ENCODE results near the gene ATXN7L3.
"Not testable (repeated sequence)": the region's sequence is repeated elsewhere in the genome, so short reads cannot be mapped to it uniquely, and the experiment has no call there.

Gene ATXN7L3, protein sequence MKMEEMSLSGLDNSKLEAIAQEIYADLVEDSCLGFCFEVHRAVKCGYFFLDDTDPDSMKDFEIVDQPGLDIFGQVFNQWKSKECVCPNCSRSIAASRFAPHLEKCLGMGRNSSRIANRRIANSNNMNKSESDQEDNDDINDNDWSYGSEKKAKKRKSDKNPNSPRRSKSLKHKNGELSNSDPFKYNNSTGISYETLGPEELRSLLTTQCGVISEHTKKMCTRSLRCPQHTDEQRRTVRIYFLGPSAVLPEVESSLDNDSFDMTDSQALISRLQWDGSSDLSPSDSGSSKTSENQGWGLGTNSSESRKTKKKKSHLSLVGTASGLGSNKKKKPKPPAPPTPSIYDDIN
- total RNA-seq: 122 to 153 (median 138) reads per million in 4 experiments

DNA sequence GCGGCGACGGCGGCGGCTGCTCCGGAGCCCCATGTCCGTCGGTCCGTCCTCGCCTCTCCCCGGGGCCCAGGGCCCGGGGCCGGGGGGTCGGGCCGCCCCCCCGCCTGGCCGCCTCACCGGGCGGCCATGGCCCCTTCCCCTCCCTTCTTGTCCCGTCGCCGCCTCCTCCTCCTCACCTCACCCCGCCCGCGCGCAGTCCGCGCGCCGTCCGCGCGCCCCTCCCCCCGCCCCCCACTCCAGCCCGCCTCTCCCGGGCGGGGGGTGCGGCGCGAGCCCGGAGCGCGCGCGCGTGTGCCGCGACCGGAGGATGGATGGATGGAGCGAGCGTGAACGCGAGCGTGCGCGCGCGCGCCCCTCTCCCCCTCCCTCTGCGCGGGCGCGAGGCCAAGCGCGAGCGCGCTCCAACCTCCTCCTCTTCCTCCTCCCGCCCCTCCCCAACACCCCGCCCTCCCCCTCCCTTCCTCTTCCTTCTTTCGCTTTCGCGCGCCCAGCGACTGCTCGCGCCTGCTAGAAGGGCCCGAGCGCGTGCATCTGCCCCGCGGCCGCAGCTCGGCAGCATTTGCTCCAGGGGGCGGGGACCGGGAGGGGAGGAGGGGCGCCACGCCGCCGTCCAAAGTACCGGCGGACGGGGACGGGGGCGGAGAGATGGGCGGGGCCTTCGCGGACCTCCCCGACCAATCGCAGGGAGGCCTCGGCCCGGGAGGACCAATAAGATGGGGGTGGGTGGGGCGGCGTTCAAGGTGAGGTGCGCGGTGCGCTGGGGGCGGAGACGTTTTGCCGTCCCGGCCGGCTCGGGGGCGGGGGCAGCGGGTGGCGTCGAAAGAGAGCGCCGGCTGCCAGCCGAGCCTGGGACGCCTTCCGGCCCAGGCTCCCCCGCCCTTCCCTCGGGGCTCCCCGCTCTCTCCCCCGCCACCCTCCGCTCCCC lies at the start of gene ATXN7L3:
ATXN7L3 (minus strand) TSS at position 332 of the 925 bp plus-strand sequence. CDS start 1,814 bp downstream, outside the sequence.
- peak; percentile 99 for DNase-seq

DNA sequence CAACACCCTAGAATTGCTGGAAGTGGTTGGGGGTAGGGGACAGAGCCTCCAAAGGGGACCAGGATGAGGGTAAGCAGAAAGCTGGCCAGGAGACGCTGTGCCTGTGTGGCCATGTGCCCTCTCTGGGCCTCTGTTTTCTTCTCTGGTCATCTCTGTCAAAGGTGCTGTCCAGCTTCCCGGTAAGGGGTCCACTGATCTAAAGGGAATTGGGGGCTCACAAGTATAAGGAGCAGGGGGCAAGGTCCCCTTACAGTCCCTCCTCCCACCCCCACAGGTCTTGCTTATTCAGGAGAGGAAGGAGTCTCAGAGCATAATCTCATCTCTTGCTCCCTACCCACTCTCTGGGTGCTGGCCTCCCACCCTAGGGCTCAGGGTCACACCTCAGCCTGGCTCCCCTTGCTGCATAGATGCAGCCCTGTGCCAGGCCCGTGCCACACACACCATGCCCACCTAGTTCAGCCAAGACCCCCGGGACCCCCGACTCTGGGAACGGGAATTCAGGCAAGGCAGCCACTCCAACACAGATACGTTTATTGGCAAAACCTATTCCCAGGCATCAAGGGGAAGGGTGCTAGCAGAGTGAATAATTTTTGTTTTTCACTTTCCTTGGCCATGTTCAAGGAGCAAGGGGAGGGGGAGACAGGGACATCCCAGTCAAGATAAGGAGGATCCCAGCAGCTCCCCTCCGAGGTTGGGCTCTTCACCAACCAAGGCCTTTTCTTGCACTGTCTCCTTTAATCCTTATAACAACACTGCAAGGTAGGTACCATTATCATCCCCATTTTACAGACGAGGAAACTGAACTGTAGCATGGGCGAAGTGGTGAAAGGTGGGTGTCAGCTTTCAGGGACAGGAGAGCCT lies 48.4 kb upstream of the ATXN7L3 start:
- DNase-seq: no peak

DNA sequence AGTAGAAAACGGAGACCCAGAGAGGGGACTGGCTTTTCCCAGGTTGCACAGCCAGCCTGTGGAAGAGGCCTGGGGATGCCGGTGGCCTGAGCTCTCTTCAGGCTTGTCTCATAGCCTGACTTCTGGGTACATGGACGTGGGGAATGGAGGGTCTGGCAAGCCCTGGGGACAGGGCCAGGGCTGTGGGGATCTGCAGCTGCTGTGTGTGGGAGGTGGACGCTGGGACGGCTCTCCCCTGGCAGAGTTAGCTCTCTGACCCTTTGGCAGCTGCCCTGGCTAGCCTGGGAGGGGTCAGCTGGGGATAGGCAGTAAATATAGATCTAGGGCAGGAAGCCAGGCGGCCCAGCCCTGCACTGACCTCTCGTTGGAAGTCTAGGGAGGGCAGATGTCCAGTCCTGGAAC lies 47.8 kb upstream of the ATXN7L3 start:
- DNase-seq: no peak

DNA sequence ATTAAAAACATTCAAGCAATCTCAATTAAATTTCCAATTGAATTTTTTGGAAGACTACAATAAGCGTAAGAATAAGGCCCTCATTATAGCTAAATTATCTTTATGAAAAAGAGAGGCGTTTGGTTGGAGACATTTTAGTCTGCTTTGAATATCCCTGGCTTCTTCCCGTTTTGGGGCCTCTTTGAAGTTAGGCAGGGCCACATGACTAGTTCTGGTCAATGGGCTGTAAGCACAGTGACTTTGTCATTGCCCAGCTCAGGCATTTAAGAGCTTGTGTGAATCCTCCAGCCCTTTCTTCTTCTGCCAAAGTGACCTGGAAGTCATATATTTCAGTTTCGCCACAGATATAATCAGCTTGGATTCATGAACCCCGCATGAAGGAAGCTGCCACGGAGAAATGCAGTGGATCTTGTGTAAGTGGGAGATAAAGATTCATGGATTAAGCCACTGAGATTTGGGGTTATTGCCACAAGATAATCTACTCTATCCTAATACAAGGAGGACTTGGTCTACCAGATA lies 41.5 kb upstream of the ATXN7L3 start:
- DNase-seq: no peak

DNA sequence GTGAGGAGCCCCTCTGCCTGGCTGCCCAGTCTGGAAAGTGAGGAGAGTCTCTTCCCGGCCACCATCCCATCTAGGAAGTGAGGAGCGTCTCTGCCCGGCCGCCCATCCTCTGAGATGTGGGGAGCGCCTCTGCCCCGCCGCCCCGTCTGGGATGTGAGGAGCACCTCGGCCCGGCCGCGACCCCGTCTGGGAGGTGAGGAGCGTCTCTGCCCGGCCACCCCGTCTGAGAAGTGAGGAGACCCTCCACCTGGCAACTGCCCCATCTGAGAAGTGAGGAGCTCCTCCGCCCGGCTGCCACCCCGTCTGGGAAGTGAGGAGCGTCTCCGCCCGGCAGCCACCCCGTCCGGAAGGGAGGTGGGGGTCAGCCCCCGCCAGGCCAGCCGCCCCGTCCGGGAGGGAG lies 38.2 kb upstream of the ATXN7L3 start:
- not testable (repeated sequence) for DNase-seq

DNA sequence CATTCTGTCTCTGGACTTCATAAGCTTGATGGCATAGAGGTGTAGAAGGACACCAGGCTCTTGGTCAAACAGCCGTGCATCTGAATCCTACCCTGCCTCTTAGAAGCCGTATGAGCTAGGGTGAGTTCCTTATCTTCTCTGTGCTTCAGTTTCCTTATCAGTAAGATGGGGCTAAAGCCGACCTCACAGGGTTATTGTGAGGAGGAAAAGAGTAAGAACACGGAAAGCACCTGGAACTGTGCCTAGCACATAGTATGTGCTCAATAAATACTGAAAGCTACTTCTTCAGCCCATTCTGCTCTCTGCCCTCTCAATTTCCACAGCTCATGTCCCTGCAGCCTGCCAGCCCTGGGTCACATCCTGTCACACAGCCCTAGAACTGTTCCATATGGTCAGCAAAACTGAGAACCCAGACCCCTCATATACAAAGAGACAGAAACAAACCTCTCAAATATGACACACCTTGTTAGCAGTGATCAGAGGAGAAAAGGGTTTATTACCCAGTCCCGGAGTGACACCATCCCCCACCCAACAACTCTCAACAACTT lies 36.8 kb upstream of the ATXN7L3 start:
- no peak for DNase-seq

DNA sequence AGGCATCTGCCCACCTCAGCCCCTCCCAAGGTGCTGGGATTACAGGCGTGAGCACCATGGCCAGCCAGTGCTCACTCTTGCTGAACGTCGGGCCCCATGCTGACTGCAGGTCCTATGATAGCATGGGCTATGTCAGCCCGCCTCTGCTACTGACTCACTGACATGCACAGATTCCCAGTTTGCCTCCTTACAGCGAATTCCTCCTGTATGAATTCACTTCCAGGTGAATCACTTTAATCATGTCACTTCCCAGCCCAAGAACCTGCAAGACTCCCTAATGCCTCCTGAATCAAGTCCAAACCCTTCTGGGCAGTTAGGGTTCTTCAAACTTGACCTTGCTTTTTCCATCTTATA lies 35.9 kb upstream of the ATXN7L3 start:
- no peak for DNase-seq

DNA sequence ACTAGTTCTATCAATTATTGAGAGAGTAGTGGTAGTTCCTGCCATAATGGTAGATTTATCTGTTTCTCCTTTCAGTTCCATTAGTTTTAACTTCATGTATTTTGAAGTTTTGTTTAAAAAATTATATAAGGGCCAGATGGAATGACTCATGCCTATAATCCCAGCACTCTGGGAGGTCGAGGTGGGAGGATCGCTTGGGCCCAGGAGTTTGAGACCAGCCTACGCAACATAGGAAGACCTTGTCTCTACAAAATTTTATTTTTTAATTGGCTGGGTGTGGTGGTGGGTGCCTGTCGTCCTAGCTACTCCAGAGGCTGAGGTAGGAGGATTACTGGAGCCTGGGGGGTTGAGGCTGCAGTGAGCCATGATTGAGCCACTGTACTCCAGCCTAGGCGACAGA lies 33.9 kb upstream of the ATXN7L3 start:
- no peak for DNase-seq

DNA sequence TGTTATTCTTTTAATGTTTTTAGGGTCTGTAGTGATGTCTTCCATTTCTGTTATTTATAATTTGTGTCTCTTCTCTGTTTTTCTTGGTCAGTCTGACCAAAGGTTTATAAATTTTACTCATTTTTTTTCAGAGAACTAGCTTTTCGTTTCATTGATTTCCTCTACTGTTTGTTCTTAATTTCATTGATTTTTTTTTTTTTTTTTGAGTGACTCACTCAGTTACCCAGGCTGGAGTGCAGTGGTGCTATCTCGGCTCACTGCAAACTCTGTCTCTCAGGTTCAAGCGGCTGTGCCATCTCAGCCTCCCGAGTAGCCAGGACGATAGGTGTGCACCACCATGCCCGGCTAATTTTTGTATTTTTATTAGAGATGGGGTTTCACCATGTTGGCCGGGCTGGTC lies 32.4 kb upstream of the ATXN7L3 start:
- no peak for DNase-seq

DNA sequence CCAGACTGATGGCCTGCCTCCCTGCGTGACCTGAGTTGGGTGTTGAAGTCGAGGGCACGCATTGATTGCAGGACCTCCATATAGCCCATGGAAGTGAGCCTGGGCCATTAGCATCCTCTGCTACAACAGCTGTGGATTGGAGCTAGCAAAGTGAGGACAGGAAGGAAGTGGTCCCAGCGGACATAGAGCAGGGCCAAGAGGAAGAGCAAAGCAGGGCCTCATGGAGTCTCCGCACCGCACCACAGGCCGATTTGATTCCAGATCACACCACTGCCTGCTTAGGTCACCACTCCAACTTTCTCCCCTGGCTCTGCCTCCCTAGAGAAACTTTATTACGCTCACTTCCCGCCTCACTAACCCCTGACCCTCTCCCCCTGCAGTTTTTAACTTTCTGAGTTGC lies 30.5 kb upstream of the ATXN7L3 start:
- DNase-seq: no peak

DNA sequence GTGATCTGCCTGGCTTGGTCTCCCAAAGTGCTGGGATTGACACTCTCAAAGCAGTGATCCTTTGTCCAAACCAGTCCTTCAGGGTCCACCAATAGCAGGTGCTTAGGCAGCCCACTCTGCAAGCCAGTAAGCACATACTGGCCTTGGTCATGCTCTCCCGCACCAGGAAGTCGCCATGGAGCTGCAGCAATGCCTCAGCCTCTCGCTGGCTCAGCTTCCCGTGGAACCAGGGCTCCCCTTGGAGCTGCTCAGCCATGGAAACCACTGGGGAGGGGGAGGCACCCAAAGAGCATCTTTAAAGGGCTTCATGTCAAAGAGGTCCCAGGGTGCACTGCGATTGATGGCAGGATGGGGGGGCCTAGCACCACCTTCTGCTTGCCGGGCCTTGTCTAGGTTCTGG lies 29.4 kb upstream of the ATXN7L3 start:
- no peak for DNase-seq

DNA sequence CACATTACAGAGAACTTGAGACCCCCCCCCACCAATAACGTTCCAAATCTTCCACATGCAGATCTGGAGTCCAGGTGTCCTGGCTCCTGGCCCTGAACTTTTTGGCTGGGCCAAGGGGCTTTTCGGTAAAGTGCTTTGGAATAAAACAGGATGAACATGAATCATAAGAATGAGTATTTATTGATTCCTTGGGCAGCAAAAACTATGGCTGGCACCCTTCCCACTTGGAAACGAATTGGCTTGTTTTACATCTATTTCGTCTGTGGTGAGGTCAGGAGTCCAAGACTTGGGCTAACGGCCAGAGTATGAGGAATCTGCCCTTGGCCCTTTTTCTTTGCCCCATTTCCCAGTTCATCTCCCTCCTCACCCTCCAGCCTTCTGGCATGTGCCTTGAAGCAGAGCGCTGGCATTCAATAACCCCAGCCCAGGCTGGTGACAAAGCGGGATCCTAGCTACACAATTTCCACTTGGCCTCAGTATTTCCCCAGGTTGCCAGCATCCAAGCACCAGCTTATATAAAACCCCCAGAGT lies 23.9 kb upstream of the ATXN7L3 start:
- no peak for DNase-seq

DNA sequence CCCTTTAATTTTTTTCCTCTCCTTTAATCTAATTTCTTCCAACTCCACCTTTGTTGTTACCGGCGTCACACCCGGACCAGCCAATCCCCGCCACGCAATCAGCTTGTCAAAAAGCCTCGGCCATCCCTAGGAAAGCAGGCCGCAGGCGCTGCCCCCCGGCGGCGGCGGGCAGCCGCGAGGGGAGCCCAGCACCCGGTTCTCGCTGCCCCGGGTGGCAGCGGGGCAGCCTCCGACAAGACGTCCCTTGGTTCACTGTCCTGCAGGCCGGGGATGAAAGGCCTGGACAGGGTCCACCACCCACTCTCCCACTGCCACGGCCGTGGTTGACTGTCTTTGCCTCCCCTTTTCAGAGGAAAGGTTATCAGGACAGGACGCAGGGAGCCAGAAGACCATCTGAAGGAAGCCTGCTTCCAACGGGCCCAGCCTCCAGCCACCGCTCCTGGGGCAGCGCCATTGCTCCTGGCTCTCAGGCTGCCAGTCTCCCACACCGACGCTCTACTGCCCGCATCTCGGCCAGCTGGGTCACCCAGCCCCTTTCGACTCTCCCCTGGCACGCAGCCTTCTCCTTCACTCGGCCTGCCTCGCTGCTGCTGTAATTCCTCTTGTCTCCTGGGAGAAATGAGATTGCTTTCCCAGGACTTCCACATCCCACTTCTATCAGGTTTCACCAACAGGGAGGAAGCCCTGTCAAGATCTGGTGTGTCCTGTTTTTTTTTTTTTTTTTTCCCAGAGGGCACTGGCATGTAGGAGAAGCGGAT lies 22.6 kb upstream of the ATXN7L3 start:
- DNase-seq: peak; percentile 44

DNA sequence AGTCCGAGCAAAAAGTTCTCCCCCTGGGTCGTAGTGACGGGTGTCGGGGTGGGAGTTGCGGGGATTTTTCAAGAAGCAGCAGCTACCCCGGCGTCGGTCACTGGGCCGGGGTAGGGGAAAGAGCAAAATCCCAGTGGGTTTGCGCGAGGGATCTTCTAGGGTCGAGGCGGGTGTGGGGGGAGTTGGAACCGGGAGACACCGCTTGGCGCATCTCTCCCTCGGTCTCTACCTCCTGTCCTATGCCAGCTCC lies 22.1 kb upstream of the ATXN7L3 start:
- no peak for DNase-seq

DNA sequence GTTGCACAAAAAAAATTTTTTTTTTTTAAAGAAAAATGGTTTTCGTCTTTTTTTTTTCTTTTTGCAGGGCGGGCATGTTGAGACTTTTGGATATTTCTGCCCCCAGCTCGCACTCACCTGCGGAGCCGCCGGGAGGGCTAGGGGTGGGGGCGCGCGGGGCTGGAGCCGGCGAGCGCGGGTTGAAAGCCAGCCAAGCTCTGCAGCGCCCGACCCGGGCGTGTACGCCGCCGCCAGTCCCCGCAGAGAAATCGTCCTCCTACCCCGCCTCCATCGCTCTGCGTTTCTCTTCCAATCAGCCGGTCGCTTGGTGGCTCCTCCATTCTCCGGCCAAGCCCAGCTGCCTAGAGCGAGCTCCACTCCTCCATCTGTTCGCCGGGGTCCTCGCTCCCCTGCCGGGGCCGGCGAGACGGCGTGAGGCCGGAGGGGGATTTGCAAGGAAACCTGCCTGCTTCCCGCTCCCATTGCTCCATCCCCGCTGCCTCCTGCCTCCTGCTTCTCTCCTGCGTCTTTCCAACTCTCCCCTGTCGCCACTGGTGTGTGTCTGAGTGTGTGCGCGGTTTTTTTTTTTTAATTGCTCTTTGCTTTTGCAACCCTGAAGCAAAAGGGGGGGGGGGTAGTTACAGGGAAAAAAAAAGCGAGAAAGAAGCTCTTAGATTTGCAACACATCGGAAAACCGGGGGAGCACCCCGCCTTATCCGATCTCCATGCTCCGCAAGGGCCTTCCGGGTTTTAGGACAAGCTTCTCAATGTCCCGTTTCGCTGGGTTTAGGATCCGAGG lies 21.6 kb upstream of the ATXN7L3 start:
- DNase-seq: peak; percentile 44

DNA sequence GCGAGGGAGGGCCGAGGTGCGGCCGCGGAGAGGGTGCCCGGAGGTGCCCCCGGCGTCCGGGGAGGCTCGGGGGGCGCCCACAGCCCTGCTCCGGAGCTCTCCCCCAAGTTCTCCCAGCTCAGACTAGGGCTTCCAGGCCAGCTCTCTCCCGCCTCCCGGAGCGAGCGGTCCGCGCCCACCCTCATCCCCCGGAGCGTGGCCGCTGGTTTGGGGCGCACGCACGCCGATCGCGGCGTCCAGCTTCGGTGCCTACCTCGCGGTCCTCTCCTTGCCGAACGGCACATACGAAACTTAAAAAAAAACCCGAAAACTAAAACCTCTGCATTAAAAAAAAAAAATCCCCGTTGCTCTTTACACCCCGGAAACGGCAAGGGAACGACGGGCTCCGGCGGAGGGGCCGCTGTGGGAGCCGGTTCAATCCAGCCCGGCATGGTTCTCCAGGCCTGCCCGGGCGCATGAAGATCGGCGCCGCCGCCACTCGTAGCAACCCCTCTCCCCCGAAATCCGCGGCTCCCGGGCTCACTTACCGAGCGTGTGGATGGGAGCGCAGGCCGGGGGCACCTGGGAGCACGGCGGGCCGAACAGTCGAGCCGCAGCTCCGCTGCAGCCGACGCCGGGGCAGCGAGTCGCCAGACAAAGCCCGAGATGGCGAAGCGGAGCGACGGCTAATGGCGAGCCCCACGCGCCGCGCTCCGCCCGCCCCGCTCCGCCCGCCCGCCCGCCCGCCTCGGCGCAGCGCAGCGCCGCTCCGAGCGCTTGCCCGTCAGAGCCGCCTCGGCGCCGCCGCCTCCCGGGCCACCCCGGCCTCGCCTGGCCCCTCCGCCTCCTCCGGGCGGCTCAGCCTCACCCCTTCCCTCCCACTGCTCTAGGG lies 20.8 kb upstream of the ATXN7L3 start:
- DNase-seq: peak; percentile 43

DNA sequence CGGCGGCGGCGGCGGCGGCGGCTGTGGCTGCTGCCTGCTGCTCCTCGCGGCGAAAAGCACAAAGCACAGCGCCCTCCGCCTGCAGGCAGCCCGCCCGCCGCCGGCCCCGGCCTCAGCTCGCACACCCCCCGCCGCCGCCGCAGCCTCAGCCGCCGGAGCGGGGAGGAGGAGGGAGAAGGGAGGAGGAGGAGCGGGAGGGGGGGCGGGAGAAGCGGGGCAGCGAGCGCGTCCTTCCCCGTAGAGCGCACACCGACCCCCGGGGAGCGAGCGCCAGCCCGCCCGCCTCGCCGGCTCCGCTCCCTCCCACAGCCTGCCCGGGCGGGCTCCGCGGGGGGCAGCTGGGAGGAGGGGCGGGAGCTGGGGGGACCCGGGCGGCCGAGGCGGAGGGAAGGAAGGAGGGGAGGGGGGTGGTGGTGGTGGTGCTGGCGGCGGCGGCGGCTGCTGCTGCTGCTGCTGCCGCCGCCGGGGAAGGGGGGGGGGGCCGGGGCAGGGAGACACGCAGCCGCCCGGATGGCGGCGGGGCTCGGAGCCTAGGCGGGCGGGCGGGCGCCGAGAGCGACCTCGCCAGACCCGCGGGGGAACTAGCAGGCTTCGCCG lies 20.0 kb upstream of the ATXN7L3 start, which contains the start of gene UBTF:
UBTF (minus strand) TSS at position 60 of the 597 bp plus-strand sequence. CDS start 1,446 bp downstream, outside the sequence.
- DNase-seq: peak; percentile 58

DNA sequence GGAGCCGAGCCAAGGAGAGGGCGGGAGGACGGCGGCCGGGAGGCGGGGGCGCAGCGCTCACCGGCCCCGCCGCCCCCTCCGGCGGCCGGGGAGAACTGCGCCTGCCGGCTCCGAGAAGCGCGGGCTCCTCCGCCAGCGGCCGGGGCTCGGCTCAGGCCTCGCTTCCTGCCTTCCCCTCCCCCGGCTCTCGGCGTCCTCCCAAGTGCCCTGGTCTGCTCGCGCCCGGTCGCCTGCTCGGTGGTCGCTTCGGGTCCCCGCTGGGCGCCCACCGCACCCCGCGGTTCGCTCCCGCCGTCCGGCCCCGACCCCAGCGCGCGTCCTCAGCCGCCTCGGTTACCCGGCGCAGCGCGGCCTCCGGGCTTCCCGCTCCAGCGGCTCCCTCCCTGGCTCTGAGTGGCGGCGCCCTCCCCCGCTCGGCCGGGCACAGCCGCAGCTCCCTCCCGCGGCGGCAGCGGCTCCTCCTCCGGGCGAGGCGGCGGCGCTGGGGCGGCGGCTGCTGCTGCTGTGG lies 19.5 kb upstream of the ATXN7L3 start:
- peak; percentile 58 for DNase-seq
